Keratinocyte (primary cell): ENCODE data around the gene OR2W3. TPM values are rescaled to one million over a fixed set of nuclear protein-coding genes. Genes with fewer than 3 reads are reported as not detected.

Source experiments
- DNase-seq: peaks from one replicate; pipeline ENCODE4 v3.0.0-alpha.2; 2011; ENCODE audit warnings: low read depth, missing footprints, low spot score
- FAIRE-seq: peaks from 2 replicates; lab custom pipeline; 2011; peaks lifted over from hg19 to GRCh38; lab: Jason Lieb, UNC
- H2AFZ ChIP-seq: 2 replicates; pipeline ENCODE4 v1.6.0; 2012; ENCODE audit warnings: low read length, control low read depth, inconsistent platforms; ENCODE audit not compliant: control insufficient read depth
- H3K27ac ChIP-seq: 2 replicates; pipeline ENCODE4 v1.5.1; 2011; ENCODE audit warnings: low read length; ENCODE audit not compliant: control insufficient read depth, insufficient read depth
- H3K27me3 ChIP-seq: 3 replicates; pipeline ENCODE4 v1.6.0; 2011; ENCODE audit warnings: low read length; ENCODE audit not compliant: control insufficient read depth, insufficient read depth; ENCODE audit errors: extremely low read depth
- H3K36me3 ChIP-seq, 2 experiments: 2 replicates in 1 of 2; 3 replicates in 1 of 2; pipeline ENCODE4 v1.5.1; 2011; ENCODE audit warnings: low read length in 2 of 2, mild to moderate bottlenecking in 1 of 2; ENCODE audit not compliant: control insufficient read depth in 2 of 2, insufficient read depth in 2 of 2; ENCODE audit errors: extremely low read depth in 1 of 2
- H3K4me1 ChIP-seq: 3 replicates; pipeline ENCODE4 v1.5.1; 2011; ENCODE audit warnings: low read length; ENCODE audit not compliant: control insufficient read depth, insufficient read depth; ENCODE audit errors: extremely low read depth
- H3K4me2 ChIP-seq: 3 replicates; pipeline ENCODE4 v1.6.0; 2011; ENCODE audit warnings: low read depth, low read length; ENCODE audit not compliant: control insufficient read depth, insufficient read depth; ENCODE audit errors: extremely low read depth
- H3K4me3 ChIP-seq, 3 experiments: fragments of 200-600 bp in 1 of 3; sonication (generic) in 1 of 3; 2 replicates in 2 of 3; 3 replicates in 1 of 3; pipeline ENCODE4 v1.5.1; 2011 to 2016; ENCODE audit warnings: low read length in 3 of 3, mild to moderate bottlenecking in 3 of 3, control low read depth in 2 of 3, inconsistent platforms in 1 of 3, low read depth in 1 of 3, mixed read lengths in 1 of 3, mixed run types in 1 of 3, moderate library complexity in 1 of 3; ENCODE audit not compliant: control insufficient read depth in 2 of 3, insufficient read depth in 2 of 3; ENCODE audit errors: extremely low read depth in 1 of 3
- H3K79me2 ChIP-seq: 2 replicates; pipeline ENCODE4 v1.6.0; 2012; ENCODE audit warnings: low read length; ENCODE audit not compliant: control insufficient read depth, insufficient read depth
- H3K9ac ChIP-seq: 3 replicates; pipeline ENCODE4 v1.6.0; 2011; ENCODE audit warnings: low read length; ENCODE audit not compliant: control insufficient read depth, insufficient read depth; ENCODE audit errors: extremely low read depth
- H3K9me1 ChIP-seq: 3 replicates; pipeline ENCODE4 v1.6.0; 2011; ENCODE audit warnings: low read length; ENCODE audit not compliant: control insufficient read depth, insufficient read depth; ENCODE audit errors: extremely low read depth
- H3K9me3 ChIP-seq: 2 replicates; pipeline ENCODE4 v1.5.1; 2012; ENCODE audit warnings: low read depth, low read length; ENCODE audit not compliant: control insufficient read depth
- H4K20me1 ChIP-seq: 3 replicates; pipeline ENCODE4 v1.6.0; 2011; ENCODE audit warnings: low read length; ENCODE audit not compliant: control insufficient read depth, insufficient read depth; ENCODE audit errors: extremely low read depth
- CTCF ChIP-seq, 3 experiments: IDR thresholded peaks in 1 of 3; conservative IDR thresholded peaks in 1 of 3; optimal IDR thresholded peaks in 1 of 3; 2 replicates in 2 of 3; 3 replicates in 1 of 3; pipeline versions ENCODE3 to v1.5.1; 2011; ENCODE audit warnings: low read length in 3 of 3, mild to moderate bottlenecking in 3 of 3, moderate library complexity in 2 of 3, control low read depth in 1 of 3, inconsistent platforms in 1 of 3; ENCODE audit not compliant: insufficient read depth in 2 of 3; ENCODE audit errors: extremely low read depth in 1 of 3
- EZH2 ChIP-seq: IDR thresholded peaks from one replicate; pipeline ENCODE4 v1.6.1; 2012; ENCODE audit warnings: inconsistent platforms, mild to moderate bottlenecking, low read length, moderate library complexity
- dilution Hi-C: fragments of 300-500 bp; cut with MboI; formaldehyde crosslinking; loops from one replicate; pipeline ENCODE4 v1.7.0; 2020; ENCODE audit warnings: low sequenced_read_pairs; ENCODE audit not compliant: extremely low pct_ligation_motif_present
- polyA minus RNA-seq, 3 experiments: library from RNA; depleted of rRNA, polyadenylated mRNA; stranded (reverse); fragments of >200 nt; gene quantifications; 1 replicate in 1 of 3; 2 replicates in 1 of 3; 3 replicates in 1 of 3; pipeline ENCODE4 v1.2.3, GENCODE V29; 2011
- polyA plus RNA-seq, 5 experiments: library from polyadenylated mRNA; depleted of rRNA in 3 of 5; stranded (reverse) in 3 of 5; stranded (forward) in 1 of 5; unstranded in 1 of 5; fragments of >200 nt; gene quantifications; 1 replicate in 1 of 5; 2 replicates in 3 of 5; 3 replicates in 1 of 5; pipeline versions ENCODE4 v1.2.1 to v1.2.3, GENCODE V29; 2011 to 2012; ENCODE audit warnings: missing spikeins in 2 of 5, low read depth in 1 of 5, low replicate concordance in 1 of 5

The OR2W3 gene
- 0.08 to 0.21 TPM (median 0.18 TPM) in 3 replicates for polyA plus RNA-seq
- not detected for polyA plus RNA-seq (2011; ENCODE audit: low read depth)
- 0.09 and 0.22 TPM in 2 replicates for polyA plus RNA-seq (2011; cell fraction: cytosol; rRNA removed)
- polyA plus RNA-seq (2011; cell fraction: nucleus; rRNA removed): 0.34 TPM in 1 of 2 replicates, not detected in the other
- 0.21 TPM in 1 of 2 replicates, not detected in the other for polyA plus RNA-seq (2012; ENCODE audit: low replicate concordance)
- 0.22 TPM in 1 of 3 replicates, not detected in the others for polyA minus RNA-seq
- not detected for polyA minus RNA-seq (2011; cell fraction: cytosol; rRNA and poly(A)+ RNA removed)
- not detected in 2 replicates for polyA minus RNA-seq (2011; cell fraction: nucleus; rRNA and poly(A)+ RNA removed)

- no peaks in the 10 kb centered on the region for H3K4me1 ChIP-seq
- TF ChIP-seq CTCF (optimal IDR thresholded peaks at IDR 0.05 in 1 of 3, IDR thresholded peaks at IDR 0.05 in 1 of 3, conservative IDR thresholded peaks at IDR 0.05 in 1 of 3; ENCODE audit: extremely low read depth in 1 of 3, insufficient read depth in 2 of 3, low read length in 3 of 3) (no peak), EZH2 (no peak)
- H4K20me1 ChIP-seq: no peaks in the 10 kb centered on the region
- H3K4me2 ChIP-seq: no peak within 1 kb of the TSS
- H3K79me2 ChIP-seq: no peaks in the 10 kb centered on the region
- H2AFZ ChIP-seq: no peak within 1 kb of the TSS
- H3K27ac ChIP-seq: no peak within 1 kb of the TSS
- DNase-seq: no peak
- no peaks in the 10 kb centered on the region for H3K27me3 ChIP-seq
- peaks cover 3% of the 10 kb centered on the region for H3K9me3 ChIP-seq
- FAIRE-seq: no peak
- H3K9ac ChIP-seq: no peak within 1 kb of the TSS
- H3K9me1 ChIP-seq: no peaks in the 10 kb centered on the region
- dilution Hi-C loops: no loop called here
- H3K4me3 ChIP-seq: no peak within 1 kb of the TSS
- H3K36me3 ChIP-seq: no peaks in the 10 kb centered on the region
Observed at GRCh38 chr1:247895163-247895637, at the start of gene OR2W3. Gene OR2W3, plus strand, starts transcription at chr1:247895587. Its CDS starts 0 bp downstream, at chr1:247895587.

- Histone ChIP-seq H3K9me3 (peaks cover 3% of the 10 kb centered on the region), H3K9me1 (no peaks in the 10 kb centered on the region), H3K79me2 (no peaks in the 10 kb centered on the region), H3K27ac (no peak overlapping the region), H3K36me3 (no peaks in the 10 kb centered on the region), H3K9ac (no peak overlapping the region), H4K20me1 (no peaks in the 10 kb centered on the region), H3K27me3 (no peaks in the 10 kb centered on the region), H3K4me1 (no peaks in the 10 kb centered on the region), H3K4me2 (no peak overlapping the region), H3K4me3 (no peak overlapping the region), H2AFZ (no peak overlapping the region)
- TF ChIP-seq CTCF (optimal IDR thresholded peaks at IDR 0.05 in 1 of 3, IDR thresholded peaks at IDR 0.05 in 1 of 3, conservative IDR thresholded peaks at IDR 0.05 in 1 of 3; ENCODE audit: extremely low read depth in 1 of 3, insufficient read depth in 2 of 3, low read length in 3 of 3) (no peak), EZH2 (no peak)
- dilution Hi-C loops: no loop called here
- FAIRE-seq: no peak
- DNase-seq: no peak
Observed at GRCh38 chr1:247845693-247846017, 49.7 kb upstream of the OR2W3 start.
